Measurements from ENCODE around the gene CELSR2. TPM values are rescaled to one million over a fixed set of nuclear protein-coding genes. Genes with fewer than 3 reads are reported as not detected.

The CELSR2 gene
- polyA plus RNA-seq, 3 donors, result 0.03 to 0.97 (median 0.04) TPM

GRCh38 chr1:109269212-109269980 lies 20.1 kb downstream of the CELSR2 start:
- Histone ChIP-seq H3K9me3 (replicated peaks in 1 of 2; ENCODE audit: control insufficient read depth in 1 of 2, insufficient read depth in 1 of 2, low read length in 2 of 2) (no peaks in the 10 kb centered on the region), H3K9ac (ENCODE audit: insufficient read depth, low read length, poor library complexity, severe bottlenecking) (no peak overlapping the region), H3K4me3 (replicated peaks in 1 of 3; ENCODE audit: low read depth in 2 of 3, low read length in 3 of 3) (no peak overlapping the region), H4K20me1 (ENCODE audit: insufficient read depth, low read length) (no peaks in the 10 kb centered on the region), H2AFZ (ENCODE audit: insufficient read depth, low read depth, low read length, poor library complexity, severe bottlenecking) (no peak overlapping the region), H3K4me1 (ENCODE audit: control insufficient read depth in 1 of 2, insufficient read depth in 2 of 2, low read length in 2 of 2) (peaks cover under 1 to 9% of the 10 kb centered on the region in 2 donors), H3K27ac (ENCODE audit: low read depth in 1 of 2, low read length in 2 of 2) (no peak overlapping the region), H3K36me3 (replicated peaks in 1 of 2; ENCODE audit: control insufficient read depth in 1 of 2, insufficient read depth in 2 of 2, low read length in 2 of 2) (no peaks in the 10 kb centered on the region), H3K4me2 (replicated peaks; ENCODE audit: extremely low read depth, low read length, poor library complexity, severe bottlenecking) (no peak overlapping the region), H3K27me3 (ENCODE audit: control insufficient read depth in 2 of 2, insufficient read depth in 2 of 2, low read length in 2 of 2) (no peaks in the 10 kb centered on the region), H3K79me2 (ENCODE audit: insufficient read depth, low read length) (no peaks in the 10 kb centered on the region)
- H3K27ac Mint-ChIP-seq, result no peak overlapping the region
- H3K4me1 Mint-ChIP-seq, result peaks cover 7% of the 10 kb centered on the region
- intact Hi-C loops (cut with micrococcal nuclease), result loop anchor here in 1 of 2 donors (5.0 kb wide), 1 partner anchor 33 kb away; no protein-coding TSS in a partner anchor
- TF ChIP-seq, protein P1, sequence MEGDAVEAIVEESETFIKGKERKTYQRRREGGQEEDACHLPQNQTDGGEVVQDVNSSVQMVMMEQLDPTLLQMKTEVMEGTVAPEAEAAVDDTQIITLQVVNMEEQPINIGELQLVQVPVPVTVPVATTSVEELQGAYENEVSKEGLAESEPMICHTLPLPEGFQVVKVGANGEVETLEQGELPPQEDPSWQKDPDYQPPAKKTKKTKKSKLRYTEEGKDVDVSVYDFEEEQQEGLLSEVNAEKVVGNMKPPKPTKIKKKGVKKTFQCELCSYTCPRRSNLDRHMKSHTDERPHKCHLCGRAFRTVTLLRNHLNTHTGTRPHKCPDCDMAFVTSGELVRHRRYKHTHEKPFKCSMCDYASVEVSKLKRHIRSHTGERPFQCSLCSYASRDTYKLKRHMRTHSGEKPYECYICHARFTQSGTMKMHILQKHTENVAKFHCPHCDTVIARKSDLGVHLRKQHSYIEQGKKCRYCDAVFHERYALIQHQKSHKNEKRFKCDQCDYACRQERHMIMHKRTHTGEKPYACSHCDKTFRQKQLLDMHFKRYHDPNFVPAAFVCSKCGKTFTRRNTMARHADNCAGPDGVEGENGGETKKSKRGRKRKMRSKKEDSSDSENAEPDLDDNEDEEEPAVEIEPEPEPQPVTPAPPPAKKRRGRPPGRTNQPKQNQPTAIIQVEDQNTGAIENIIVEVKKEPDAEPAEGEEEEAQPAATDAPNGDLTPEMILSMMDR (IDR thresholded peaks at IDR 0.05), result no peak
- no peak for DNase-seq
- H3K9me3 Mint-ChIP-seq, result peaks cover 0 to 3% (median 0%) of the 10 kb centered on the region in 7 donors
- no peak overlapping the region for H3K4me3 Mint-ChIP-seq
- no peaks in the 10 kb centered on the region for H3K36me3 Mint-ChIP-seq
- peaks cover 3 to 6% (median 4%) of the 10 kb centered on the region in 3 donors for H3K27me3 Mint-ChIP-seq (ENCODE audit: low read depth in 3 of 3)
- WGBS (ENCODE audit: insufficient coverage), result 94% methylated on average over 33 of the region's 33 CpGs

GRCh38 chr1:109269981-109270622 lies 20.8 kb downstream of the CELSR2 start:
- H3K27ac ChIP-seq (ENCODE audit: low read depth in 1 of 2, low read length in 2 of 2), result no peak overlapping the region
- H3K27me3 ChIP-seq (ENCODE audit: control insufficient read depth in 2 of 2, insufficient read depth in 2 of 2, low read length in 2 of 2), result no peaks in the 10 kb centered on the region
- no peaks in the 10 kb centered on the region for H3K9me3 ChIP-seq (replicated peaks in 1 of 2; ENCODE audit: control insufficient read depth in 1 of 2, insufficient read depth in 1 of 2, low read length in 2 of 2)
- peaks cover 6 to 10% (median 10%) of the 10 kb centered on the region in 3 donors for H3K27me3 Mint-ChIP-seq (ENCODE audit: low read depth in 3 of 3)
- TF ChIP-seq, protein P1 (IDR thresholded peaks at IDR 0.05), result no peak
- H3K4me3 Mint-ChIP-seq, result no peak overlapping the region
- peaks cover 7 to 16% of the 10 kb centered on the region in 2 donors for H3K4me1 ChIP-seq (ENCODE audit: control insufficient read depth in 1 of 2, insufficient read depth in 2 of 2, low read length in 2 of 2)
- H3K4me1 Mint-ChIP-seq, result peaks cover 14% of the 10 kb centered on the region
- no peak for DNase-seq
- H3K36me3 ChIP-seq (replicated peaks in 1 of 2; ENCODE audit: control insufficient read depth in 1 of 2, insufficient read depth in 2 of 2, low read length in 2 of 2), result no peaks in the 10 kb centered on the region
- H2AFZ ChIP-seq (ENCODE audit: insufficient read depth, low read depth, low read length, poor library complexity, severe bottlenecking), result no peak overlapping the region
- H3K79me2 ChIP-seq (ENCODE audit: insufficient read depth, low read length), result no peaks in the 10 kb centered on the region
- peaks cover 0 to 3% (median 0%) of the 10 kb centered on the region in 7 donors for H3K9me3 Mint-ChIP-seq
- WGBS (ENCODE audit: insufficient coverage), result 90% methylated on average over 17 of the region's 17 CpGs
- H3K4me2 ChIP-seq (replicated peaks; ENCODE audit: extremely low read depth, low read length, poor library complexity, severe bottlenecking), result no peak overlapping the region
- H4K20me1 ChIP-seq (ENCODE audit: insufficient read depth, low read length), result no peaks in the 10 kb centered on the region
- peak overlapping the region in 1 of 7 donors; percentile 79 for H3K27ac Mint-ChIP-seq
- no peaks in the 10 kb centered on the region for H3K36me3 Mint-ChIP-seq
- no peak overlapping the region for H3K4me3 ChIP-seq (replicated peaks in 1 of 3; ENCODE audit: low read depth in 2 of 3, low read length in 3 of 3)
- intact Hi-C loops (cut with micrococcal nuclease), result loop anchor here in 1 of 2 donors (5.0 to 10.0 kb wide), 2 partner anchors 32 to 265 kb away; partner anchors contain the start of gene GPR61
- no peak overlapping the region for H3K9ac ChIP-seq (ENCODE audit: insufficient read depth, low read length, poor library complexity, severe bottlenecking)

Measured in CD14-positive monocyte (primary cell).